Vagina (tissue), 2 donors: ENCODE measurements around the gene KRT9. TPM values are rescaled to one million over a fixed set of nuclear protein-coding genes. Genes with fewer than 3 reads are reported as not detected.
"Not testable (repeated sequence)": the region's sequence is repeated elsewhere in the genome, so short reads cannot be mapped to it uniquely, and the experiment has no call there.

Experiments used
- DNase-seq, 2 donors: peaks; one replicate each; pipeline ENCODE4 v3.0.0-alpha.2; 2017; ENCODE audit errors: extremely low spot score in 2 of 2
- H3K27ac ChIP-seq: fragments of 200-600 bp; sonication (generic); one replicate; pipeline ENCODE4 v1.5.1; 2019
- H3K27me3 ChIP-seq: fragments of 200-600 bp; sonication (generic); one replicate; pipeline ENCODE4 v1.5.1; 2019
- H3K36me3 ChIP-seq, 2 donors: fragments of 200-600 bp; sonication (generic); one replicate each; pipeline ENCODE4 v1.5.1; 2017 to 2019
- H3K4me1 ChIP-seq: fragments of 200-600 bp; sonication (generic); one replicate; pipeline ENCODE4 v1.5.1; 2019
- H3K4me3 ChIP-seq, 2 donors: fragments of 200-600 bp; sonication (generic); 1 replicate in 1 of 2; 2 replicates in 1 of 2; pipeline ENCODE4 v1.5.1; 2016 to 2019
- H3K9me3 ChIP-seq: fragments of 200-600 bp; sonication (generic); one replicate; pipeline ENCODE4 v1.5.1; 2019
- CTCF ChIP-seq, 3 experiments: fragments of 450-650 bp in 2 of 3; fragments of 200-600 bp in 1 of 3; sonication (generic) in 1 of 3; IDR thresholded peaks; one replicate each; pipeline ENCODE4 v1.5.1; 2017 to 2019; ENCODE audit warnings: antibody characterized with exemption in 3 of 3, mild to moderate bottlenecking in 2 of 3, moderate library complexity in 2 of 3
- POLR2A ChIP-seq, 2 donors: fragments of 450-650 bp; IDR thresholded peaks; one replicate each; pipeline ENCODE4 v1.6.1; 2017; ENCODE audit warnings: antibody characterized with exemption in 2 of 2, mild to moderate bottlenecking in 2 of 2, moderate library complexity in 2 of 2
- POLR2AphosphoS5 ChIP-seq, 2 donors: sonication (generic); formaldehyde crosslinking; IDR thresholded peaks; one replicate each; pipeline ENCODE4 v1.9.0; 2017; ENCODE audit warnings: antibody characterized with exemption in 2 of 2, mild to moderate bottlenecking in 2 of 2, low read depth in 1 of 2; ENCODE audit not compliant: insufficient read depth in 1 of 2
- intact Hi-C: fragments of 100-400 bp; cut with DNase I; formaldehyde crosslinking; loops from one replicate; pipeline ENCODE4 v1.15.1; 2023
- total RNA-seq: library from RNA; depleted of rRNA; stranded (reverse); fragments of >200 nt; gene quantifications from one replicate; pipeline ENCODE4 v1.2.3, GENCODE V29; 2016

The KRT9 gene
- not detected for total RNA-seq

- TF ChIP-seq POLR2AphosphoS5 (IDR thresholded peaks at IDR 0.05; ENCODE audit: insufficient read depth in 1 of 2, low read depth in 1 of 2) (no peak), CTCF (IDR thresholded peaks at IDR 0.05) (no peak), POLR2A (IDR thresholded peaks at IDR 0.05) (no peak)
- H3K36me3 ChIP-seq = no peaks in the 10 kb centered on the region
- intact Hi-C loops = no loop called here
- H3K27ac ChIP-seq = no peak within 1 kb of the TSS
- no peak for DNase-seq
- H3K4me3 ChIP-seq = no peak within 1 kb of the TSS
- no peaks in the 10 kb centered on the region for H3K9me3 ChIP-seq
- no peaks in the 10 kb centered on the region for H3K4me1 ChIP-seq
- no peaks in the 10 kb centered on the region for H3K27me3 ChIP-seq
Measured at GRCh38 chr17:41571561-41572434, at the start of gene KRT9. TSS of gene KRT9 (minus strand) at chr17:41572059. CDS start at chr17:41571992, 67 bp downstream.

- peak overlapping the region; percentile 53 for H3K27ac ChIP-seq
- DNase-seq, H3K4me3 ChIP-seq, H3K9me3 ChIP-seq, intact Hi-C loops, H3K36me3 ChIP-seq, H3K27me3 ChIP-seq: not testable (repeated sequence)
- peaks cover 46% of the 10 kb centered on the region for H3K4me1 ChIP-seq
Measured at GRCh38 chr17:41621435-41621817, 49.6 kb upstream of the KRT9 start.

GRCh38 chr17:41620583-41621434 lies 49.0 kb upstream of the KRT9 start:
- Histone ChIP-seq H3K4me1 (peaks cover 46% of the 10 kb centered on the region), H3K36me3 (no peaks in the 10 kb centered on the region), H3K4me3 (no peak overlapping the region), H3K9me3 (no peaks in the 10 kb centered on the region), H3K27ac (peak overlapping the region; percentile 53), H3K27me3 (no peaks in the 10 kb centered on the region)
- intact Hi-C loops = no loop called here
- no peak for TF ChIP-seq CTCF (IDR thresholded peaks at IDR 0.05)
- no peak for TF ChIP-seq POLR2A (IDR thresholded peaks at IDR 0.05)
- TF ChIP-seq POLR2AphosphoS5 (IDR thresholded peaks at IDR 0.05; ENCODE audit: insufficient read depth in 1 of 2, low read depth in 1 of 2) = peak in 1 of 2 donors; percentile 9
- DNase-seq = no peak

GRCh38 chr17:41619927-41620582 lies 48.2 kb upstream of the KRT9 start:
- peaks cover 40% of the 10 kb centered on the region for H3K4me1 ChIP-seq
- DNase-seq, H3K36me3 ChIP-seq, H3K9me3 ChIP-seq, H3K4me3 ChIP-seq, H3K27ac ChIP-seq, intact Hi-C loops, H3K27me3 ChIP-seq: not testable (repeated sequence)

GRCh38 chr17:41619036-41619926 lies 47.4 kb upstream of the KRT9 start:
- intact Hi-C loops = no loop called here
- DNase-seq = no peak
- H3K27me3 ChIP-seq = no peaks in the 10 kb centered on the region
- no peak overlapping the region for H3K4me3 ChIP-seq
- TF ChIP-seq POLR2A (IDR thresholded peaks at IDR 0.05) (no peak), CTCF (IDR thresholded peaks at IDR 0.05) (no peak), POLR2AphosphoS5 (IDR thresholded peaks at IDR 0.05; ENCODE audit: insufficient read depth in 1 of 2, low read depth in 1 of 2) (no peak)
- H3K9me3 ChIP-seq = no peaks in the 10 kb centered on the region
- H3K27ac ChIP-seq = no peak overlapping the region
- H3K4me1 ChIP-seq = peaks cover 32% of the 10 kb centered on the region
- H3K36me3 ChIP-seq = no peaks in the 10 kb centered on the region
